GM21390 (cell line): ENCODE data around the gene FBN1.

Experiments
- ATAC-seq: cut with Tn5 transposase; IDR thresholded peaks from one replicate; pipeline ENCODE4 v1.9.1; 2021; ENCODE audit not compliant: unreplicated experiment

Gene FBN1

GRCh38 chr15:48522123-48522522 lies 123.4 kb downstream of the FBN1 start:
- no peak for ATAC-seq

- ATAC-seq, result no peak
Measured at GRCh38 chr15:48520376-48521155, 124.9 kb downstream of the FBN1 start.

GRCh38 chr15:48516121-48516520 lies 129.4 kb downstream of the FBN1 start:
- no peak for ATAC-seq

GRCh38 chr15:48515500-48515899 lies 130.0 kb downstream of the FBN1 start:
- no peak for ATAC-seq

GRCh38 chr15:48514103-48514816 lies 131.2 kb downstream of the FBN1 start:
- ATAC-seq, result no peak

GRCh38 chr15:48510976-48511375 lies 134.5 kb downstream of the FBN1 start:
- ATAC-seq, result no peak

- ATAC-seq, result peak; percentile 77
Measured at GRCh38 chr15:48507416-48508065, 138.0 kb downstream of the FBN1 start.

- no peak for ATAC-seq
Measured at GRCh38 chr15:48505067-48505466, 140.4 kb downstream of the FBN1 start.

- ATAC-seq, result peak; percentile 71
Measured at GRCh38 chr15:48501208-48501607, 144.3 kb downstream of the FBN1 start.

- no peak for ATAC-seq
Measured at GRCh38 chr15:48500595-48500994, 144.9 kb downstream of the FBN1 start.

- ATAC-seq, result no peak
Measured at GRCh38 chr15:48499978-48500377, 145.5 kb downstream of the FBN1 start.

- no peak for ATAC-seq
Measured at GRCh38 chr15:48498828-48499227, 146.7 kb downstream of the FBN1 start.

- ATAC-seq, result no peak
Measured at GRCh38 chr15:48494631-48495030, 150.9 kb downstream of the FBN1 start.

GRCh38 chr15:48493763-48494225 lies 151.7 kb downstream of the FBN1 start:
- ATAC-seq, result no peak

GRCh38 chr15:48493084-48493762 lies 152.3 kb downstream of the FBN1 start:
- no peak for ATAC-seq

- no peak for ATAC-seq
Measured at GRCh38 chr15:48486228-48486627, 159.3 kb downstream of the FBN1 start.

- no peak for ATAC-seq
Measured at GRCh38 chr15:48481802-48482201, 163.7 kb downstream of the FBN1 start.

- no peak for ATAC-seq
Measured at GRCh38 chr15:48479751-48480150, 165.8 kb downstream of the FBN1 start.

- ATAC-seq, result no peak
Measured at GRCh38 chr15:48478581-48478980, 166.9 kb downstream of the FBN1 start.

- ATAC-seq, result no peak
Measured at GRCh38 chr15:48477795-48478360, 167.6 kb downstream of the FBN1 start.
